Neural cell (in vitro differentiated cells): ENCODE results near the gene BIRC6.

Source experiments
- TAF1 ChIP-seq: IDR thresholded peaks from 2 replicates; pipeline ENCODE4 v1.6.1; 2012; ENCODE audit warnings: low read depth
- TF ChIP-seq, protein P1 (sequence below): fragments of 450-650 bp; IDR thresholded peaks from 2 replicates; pipeline ENCODE4 v1.5.1; 2014; ENCODE audit warnings: antibody characterized with exemption, mild to moderate bottlenecking, moderate library complexity; ENCODE audit not compliant: poor library complexity, severe bottlenecking

DNA sequence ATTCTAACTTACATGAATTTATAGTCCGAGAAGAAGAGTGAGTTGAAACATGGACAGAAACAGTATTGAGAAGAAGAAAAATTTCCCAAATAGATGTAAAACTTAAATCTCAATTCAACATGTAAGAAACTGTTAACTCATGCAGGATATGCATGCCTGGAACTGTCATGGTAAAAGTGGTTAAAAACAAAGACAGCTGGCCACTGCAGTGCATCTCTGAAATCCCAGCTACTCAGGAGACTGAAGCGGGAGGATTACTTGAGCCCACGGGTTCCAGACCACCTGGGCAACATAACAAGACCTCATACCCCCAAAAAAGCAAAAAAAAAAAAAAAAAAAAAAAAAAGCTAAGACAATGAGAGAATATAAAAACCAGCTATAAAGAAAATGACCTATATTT is 178.0 kb downstream of the BIRC6 start:
- no peak for TF ChIP-seq TAF1
- TF ChIP-seq, protein P1, sequence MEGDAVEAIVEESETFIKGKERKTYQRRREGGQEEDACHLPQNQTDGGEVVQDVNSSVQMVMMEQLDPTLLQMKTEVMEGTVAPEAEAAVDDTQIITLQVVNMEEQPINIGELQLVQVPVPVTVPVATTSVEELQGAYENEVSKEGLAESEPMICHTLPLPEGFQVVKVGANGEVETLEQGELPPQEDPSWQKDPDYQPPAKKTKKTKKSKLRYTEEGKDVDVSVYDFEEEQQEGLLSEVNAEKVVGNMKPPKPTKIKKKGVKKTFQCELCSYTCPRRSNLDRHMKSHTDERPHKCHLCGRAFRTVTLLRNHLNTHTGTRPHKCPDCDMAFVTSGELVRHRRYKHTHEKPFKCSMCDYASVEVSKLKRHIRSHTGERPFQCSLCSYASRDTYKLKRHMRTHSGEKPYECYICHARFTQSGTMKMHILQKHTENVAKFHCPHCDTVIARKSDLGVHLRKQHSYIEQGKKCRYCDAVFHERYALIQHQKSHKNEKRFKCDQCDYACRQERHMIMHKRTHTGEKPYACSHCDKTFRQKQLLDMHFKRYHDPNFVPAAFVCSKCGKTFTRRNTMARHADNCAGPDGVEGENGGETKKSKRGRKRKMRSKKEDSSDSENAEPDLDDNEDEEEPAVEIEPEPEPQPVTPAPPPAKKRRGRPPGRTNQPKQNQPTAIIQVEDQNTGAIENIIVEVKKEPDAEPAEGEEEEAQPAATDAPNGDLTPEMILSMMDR: no peak
